Mucosa of descending colon (tissue), 3 donors: Measurements from ENCODE around the gene RAD9B. TPM values are rescaled to one million over a fixed set of nuclear protein-coding genes. Genes with fewer than 3 reads are reported as not detected.

ENCODE experiments used
- ATAC-seq: fragments of 200-7000 bp; cut with Tn5 transposase; one replicate; pipeline ENCODE4 v1.9.1; 2020; ENCODE audit warnings: mild to moderate bottlenecking, moderate library complexity
- DNase-seq, 3 donors: peaks; one replicate each; pipeline ENCODE4 v3.0.0-alpha.2; 2020
- H3K36me3 ChIP-seq: fragments of 200-600 bp; one replicate; pipeline ENCODE4 v1.8.0; 2021; ENCODE audit warnings: low read depth, mild to moderate bottlenecking
- H3K4me1 ChIP-seq: fragments of 200-600 bp; one replicate; pipeline ENCODE4 v1.8.0; 2021; ENCODE audit warnings: low read depth, mild to moderate bottlenecking
- H3K4me3 ChIP-seq: fragments of 200-600 bp; one replicate; pipeline ENCODE4 v1.8.0; 2021; ENCODE audit warnings: mild to moderate bottlenecking
- H3K9me3 ChIP-seq: fragments of 200-600 bp; one replicate; pipeline ENCODE4 v1.8.0; 2021; ENCODE audit warnings: mild to moderate bottlenecking
- CTCF ChIP-seq: fragments of 200-600 bp; IDR thresholded peaks from one replicate; pipeline ENCODE4 v1.8.0; 2022; ENCODE audit warnings: antibody characterized with exemption, mild to moderate bottlenecking
- intact Hi-C, 2 donors: fragments of 100-400 bp; cut with DNase I in 1 of 2; cut with micrococcal nuclease in 1 of 2; formaldehyde crosslinking; loops; one replicate each; pipeline versions ENCODE4 v1.11.0 to v1.11.1; 2022; cut with DNase I, micrococcal nuclease
- total RNA-seq, 3 donors: library from RNA; stranded (reverse); fragmentation: NEBNext Ultra II Directional in 2 of 3; extraction: Animal tissue kit (Norgen Biotek cat#: 25700) in 2 of 3; gene quantifications; one replicate each; pipeline versions ENCODE4 v1.2.1 to v1.2.4, GENCODE V29; 2021 to 2023
- donor health status: DM: no; HTN: no; CAD: no; lungs with moderate emphysema.
- donor health status: DM: no; HTN: no; CAD: no.
- donor health status: DM: no; HTN: yes; CAD: no.

Gene RAD9B
- total RNA-seq, 3 donors from 2014 or later, result 0.26 to 1.6 (median 0.53) TPM

DNA sequence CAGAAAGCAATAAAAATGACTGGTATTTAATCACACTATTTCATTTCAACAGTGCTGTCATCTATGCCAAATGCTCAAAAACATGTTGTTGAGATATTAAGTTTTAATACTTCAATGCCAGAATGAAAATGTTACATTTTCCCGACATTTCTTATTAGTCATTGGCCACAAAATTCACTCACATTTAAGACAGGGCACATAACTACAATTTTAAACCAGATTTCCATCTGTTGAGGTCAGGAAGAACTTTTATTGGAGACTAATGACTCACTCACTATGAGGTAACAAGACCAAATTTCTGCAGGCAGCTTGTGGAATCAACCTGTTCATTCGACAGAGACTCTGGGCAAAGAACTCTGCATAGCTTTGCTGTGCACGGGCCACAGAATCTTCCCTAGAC, 44.2 kb downstream of the RAD9B start:
- Histone ChIP-seq H3K36me3 (no peaks in the 10 kb centered on the region), H3K4me3 (no peak overlapping the region), H3K4me1 (peaks cover 21% of the 10 kb centered on the region), H3K9me3 (no peaks in the 10 kb centered on the region)
- ATAC-seq (no peak), DNase-seq (no peak)
- intact Hi-C loops, result no loop called here
- TF ChIP-seq CTCF, result no peak

GRCh38 chr12:110547090-110547489, 45.0 kb downstream of the RAD9B start:
- Histone ChIP-seq H3K36me3 (no peaks in the 10 kb centered on the region), H3K4me1 (peaks cover 21% of the 10 kb centered on the region), H3K4me3 (no peak overlapping the region), H3K9me3 (no peaks in the 10 kb centered on the region)
- intact Hi-C loops, result no loop called here
- no peak for ATAC-seq
- no peak for TF ChIP-seq CTCF
- no peak for DNase-seq

GRCh38 chr12:110548678-110549077, 46.5 kb downstream of the RAD9B start:
- Histone ChIP-seq H3K36me3 (no peaks in the 10 kb centered on the region), H3K4me3 (no peak overlapping the region), H3K4me1 (peaks cover 11% of the 10 kb centered on the region), H3K9me3 (no peaks in the 10 kb centered on the region)
- ATAC-seq (no peak), DNase-seq (no peak)
- intact Hi-C loops, result no loop called here
- no peak for TF ChIP-seq CTCF

- no peak for TF ChIP-seq CTCF
- no peaks in the 10 kb centered on the region for H3K9me3 ChIP-seq
- ATAC-seq (no peak), DNase-seq (no peak)
- no peak overlapping the region for H3K4me3 ChIP-seq
- intact Hi-C loops, result loop anchor here in 1 of 2 donors (5.0 kb wide), 1 partner anchor 53 kb away; no protein-coding TSS in a partner anchor
- H3K4me1 ChIP-seq, result peaks cover under 1% of the 10 kb centered on the region
- H3K36me3 ChIP-seq, result no peaks in the 10 kb centered on the region
Observed at GRCh38 chr12:110549716-110550115, 47.6 kb downstream of the RAD9B start.

GRCh38 chr12:110550981-110551380, 48.9 kb downstream of the RAD9B start:
- no peak for TF ChIP-seq CTCF
- DNase-seq, result no peak
- H3K36me3 ChIP-seq, result no peaks in the 10 kb centered on the region
- intact Hi-C loops, result loop anchor here in 1 of 2 donors (5.0 kb wide), 1 partner anchor 51 kb away; no protein-coding TSS in a partner anchor
- no peaks in the 10 kb centered on the region for H3K9me3 ChIP-seq
- H3K4me1 ChIP-seq, result peaks cover 4% of the 10 kb centered on the region
- no peak overlapping the region for H3K4me3 ChIP-seq
- ATAC-seq, result no peak

Other genes starting within 250 kb of the RAD9B start
- gene ATP2A2, start 221.1 kb upstream of the RAD9B start, total RNA-seq, result 100 to 1,000 TPM; 242 to 287 (median 259) TPM
- 10 to 100 TPM; 31.9 to 50.3 (median 32.8) TPM for gene ANAPC7, start 98.6 kb upstream of the RAD9B start, total RNA-seq
- gene ARPC3, start 52.0 kb upstream of the RAD9B start, total RNA-seq, result 100 to 1,000 TPM; 174 to 277 (median 265) TPM
- 10 to 100 TPM in 2 of 3 donors, 1 to 10 TPM in 1; 9.0 to 15.8 (median 12.4) TPM for gene GPN3, start 34.1 kb upstream of the RAD9B start, total RNA-seq
- gene FAM216A, start 33.5 kb upstream of the RAD9B start, total RNA-seq, result 1 to 10 TPM in 2 of 3 donors, not detected in 1; 1.9 to 4.4 TPM
- 100 to 1,000 TPM in 2 of 3 donors, 10 to 100 TPM in 1; 99.5 to 127 (median 121) TPM for gene VPS29, start 220 bp upstream of the RAD9B start, total RNA-seq
- gene PPTC7, start 81.0 kb downstream of the RAD9B start, total RNA-seq, result 10 to 100 TPM; 32.2 to 34.8 (median 32.8) TPM
- gene TCTN1, start 111.8 kb downstream of the RAD9B start, total RNA-seq, result 10 to 100 TPM in 1 of 3 donors, 1 to 10 TPM in 2; 7.2 to 23.7 (median 8.2) TPM
- gene HVCN1, start 186.8 kb downstream of the RAD9B start, total RNA-seq, result 1 to 10 TPM; 1.6 to 5.6 (median 3.5) TPM
- 100 to 1,000 TPM; 145 to 171 (median 161) TPM for gene PPP1CC, start 240.6 kb downstream of the RAD9B start, total RNA-seq